Measurements from ENCODE around the gene UBL5. TPM values are rescaled to one million over a fixed set of nuclear protein-coding genes. Genes with fewer than 3 reads are reported as not detected.
A peak's percentile ranks its signal among the peaks of the same experiment; 100 is the strongest.
"Not testable (repeated sequence)": the region's sequence is repeated elsewhere in the genome, so short reads cannot be mapped to it uniquely, and the experiment has no call there.

UBL5 gene
- 206 TPM for total RNA-seq

DNA sequence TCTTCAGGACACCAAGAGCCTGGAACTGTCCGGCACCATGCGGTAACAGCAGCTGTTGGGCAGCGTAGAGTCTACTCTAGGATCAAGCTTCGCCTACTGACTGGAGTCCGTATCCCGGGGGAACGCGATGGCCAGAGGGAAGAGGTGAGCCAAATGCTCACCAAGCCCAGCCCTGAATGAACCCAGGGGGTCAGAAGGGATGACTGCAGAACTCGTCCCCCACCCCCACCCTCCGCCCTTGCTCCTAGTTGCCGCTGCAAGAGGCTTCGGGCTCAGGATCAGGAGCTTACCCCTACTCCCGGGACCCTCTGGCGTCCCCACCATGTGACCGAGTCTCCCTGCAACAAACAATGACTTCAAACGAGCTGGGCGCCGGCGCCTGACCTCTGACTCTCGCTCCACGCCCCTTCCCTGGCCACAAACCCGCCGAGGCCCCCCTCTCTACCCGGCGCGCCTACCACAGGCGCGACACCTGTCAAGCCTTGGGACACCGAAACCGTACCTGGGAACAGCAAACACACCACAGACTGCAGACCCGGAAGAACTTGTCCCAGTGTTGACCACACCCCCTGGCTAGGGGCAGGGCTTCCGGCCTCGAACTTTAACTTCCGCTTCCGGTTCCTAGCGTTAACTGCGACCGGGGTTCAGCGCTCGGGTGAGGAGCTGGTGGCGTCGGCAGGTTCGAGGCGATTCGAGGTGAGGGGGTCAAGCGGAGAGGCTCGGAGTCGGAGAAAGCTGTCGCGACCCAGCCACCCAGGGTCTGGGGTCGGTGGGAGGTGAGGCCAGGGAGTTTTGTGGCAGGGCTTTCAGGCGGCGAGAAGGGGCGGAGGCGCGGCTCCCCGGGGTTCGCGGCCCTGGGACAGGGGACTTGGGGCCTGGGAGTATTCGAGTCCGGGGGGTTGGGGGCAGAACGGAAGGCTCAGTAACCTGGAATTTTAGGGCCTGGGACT is at the start of gene UBL5:
TSS of gene UBL5 (plus strand) at position 630 of the 950 bp plus-strand sequence. CDS start 420 bp downstream, outside the sequence.
- intact Hi-C loops (cut with DNase I) = no loop called here
- peak; percentile 92 for DNase-seq (ENCODE audit: low spot score)
- peak; percentile 98 for ATAC-seq

DNA sequence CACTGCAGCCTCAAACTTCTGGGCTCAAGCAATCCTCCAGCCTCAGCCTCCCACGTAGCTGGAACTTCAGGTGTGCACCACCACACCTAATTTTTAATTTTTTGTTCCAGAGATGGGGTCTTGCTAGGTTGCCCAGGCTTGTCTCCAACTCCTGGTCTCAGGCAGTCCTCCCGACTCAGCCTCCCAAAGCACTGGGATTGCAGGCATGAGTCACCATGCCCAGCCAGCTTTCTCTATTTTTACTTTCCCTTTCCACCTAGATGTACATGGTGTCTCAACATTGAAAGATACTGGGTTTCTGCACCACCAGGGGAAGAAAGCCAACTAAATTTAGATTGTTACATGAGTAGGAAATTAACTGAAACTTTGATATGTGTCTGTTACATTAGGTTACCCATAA is 45.4 kb upstream of the UBL5 start:
- DNase-seq (ENCODE audit: low spot score) = no peak
- no peak for ATAC-seq
- intact Hi-C loops (cut with DNase I) = no loop called here

DNA sequence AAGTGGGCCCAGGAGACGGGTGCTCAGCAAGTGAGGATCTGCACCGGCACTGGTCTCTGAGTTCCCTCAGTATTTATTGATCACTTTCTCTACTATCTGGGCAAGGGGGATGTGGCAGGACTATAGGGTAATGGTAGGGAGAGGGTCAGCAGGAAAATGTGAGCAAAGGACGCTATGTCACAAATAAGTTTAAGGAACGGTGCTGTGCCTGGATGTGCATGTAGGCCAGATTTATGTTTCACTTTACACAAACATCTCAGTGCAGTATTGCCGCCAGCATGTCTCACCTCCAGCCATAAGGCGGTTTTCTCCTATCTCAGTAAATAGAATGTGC is 43.6 kb upstream of the UBL5 start:
- intact Hi-C loops (cut with DNase I); ATAC-seq; DNase-seq (ENCODE audit: low spot score): not testable (repeated sequence)

DNA sequence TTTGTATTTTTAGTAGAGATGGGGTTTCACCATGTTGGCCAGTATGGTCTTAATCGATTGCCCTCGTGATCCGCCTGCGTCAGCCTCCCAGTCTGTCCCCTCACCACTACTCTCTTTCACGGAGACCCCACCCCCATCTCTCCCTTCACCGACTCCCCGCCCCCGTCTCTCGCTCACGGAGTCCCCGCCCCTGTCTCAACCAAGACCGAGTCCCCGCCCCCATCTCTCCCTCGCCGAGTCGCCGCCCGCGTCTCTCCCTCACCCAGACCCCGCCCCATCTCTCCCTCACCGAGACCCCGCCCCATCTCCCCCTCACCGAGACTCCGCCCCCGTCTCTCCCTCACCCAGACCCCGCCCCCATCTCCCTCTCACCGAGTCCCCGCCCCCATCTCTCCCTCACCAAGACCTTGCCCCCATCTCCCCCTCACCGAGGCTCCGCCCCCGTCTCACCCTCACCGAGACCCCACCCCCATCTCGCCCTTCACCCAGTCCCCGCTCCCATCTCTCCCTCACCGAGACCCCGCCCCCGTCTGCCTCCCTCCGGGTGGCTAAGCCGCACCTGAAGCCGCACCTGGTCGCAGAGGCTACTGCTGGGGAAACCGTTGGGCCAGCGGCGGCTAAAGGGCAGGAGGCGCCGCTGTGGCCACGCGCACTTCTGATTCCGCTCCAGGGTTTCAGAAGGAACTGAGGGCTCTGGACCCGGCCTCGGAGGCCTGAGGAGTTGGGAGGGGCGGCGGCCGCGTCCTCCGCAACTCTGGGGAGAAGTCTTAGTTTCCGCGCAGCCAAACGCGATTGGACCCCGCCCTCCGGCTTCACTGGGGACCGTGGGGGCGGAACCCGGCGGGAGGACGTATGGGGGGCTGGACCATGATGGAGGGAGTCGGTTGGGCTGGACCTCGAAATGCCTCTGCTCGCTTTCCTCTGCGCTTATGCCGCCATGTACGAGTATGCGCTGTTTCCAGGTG is 42.1 kb upstream of the UBL5 start:
- peak; percentile 99 for DNase-seq (ENCODE audit: low spot score)
- intact Hi-C loops (cut with DNase I) = no loop called here
- peak; percentile 96 for ATAC-seq

DNA sequence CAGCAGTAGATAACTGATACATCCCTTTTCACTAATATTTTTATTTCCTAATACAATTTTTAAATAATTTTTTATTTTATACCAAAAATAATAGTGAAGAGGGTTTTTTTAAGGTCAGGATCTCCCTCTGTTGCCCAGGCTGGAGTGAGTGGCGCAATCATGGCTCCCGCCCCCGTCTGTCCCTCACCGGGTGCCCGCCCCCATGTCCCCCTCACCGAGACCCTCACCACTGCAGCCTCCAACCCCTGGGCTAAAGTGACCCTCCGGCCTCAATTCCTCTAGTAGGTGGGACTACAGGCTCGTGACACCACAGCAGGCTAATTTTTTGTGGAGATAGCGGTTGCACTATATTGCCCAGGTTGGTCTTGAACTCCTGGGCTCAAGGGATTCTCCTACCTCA is 41.4 kb upstream of the UBL5 start:
- intact Hi-C loops (cut with DNase I) = no loop called here
- ATAC-seq (no peak), DNase-seq (ENCODE audit: low spot score) (no peak)

DNA sequence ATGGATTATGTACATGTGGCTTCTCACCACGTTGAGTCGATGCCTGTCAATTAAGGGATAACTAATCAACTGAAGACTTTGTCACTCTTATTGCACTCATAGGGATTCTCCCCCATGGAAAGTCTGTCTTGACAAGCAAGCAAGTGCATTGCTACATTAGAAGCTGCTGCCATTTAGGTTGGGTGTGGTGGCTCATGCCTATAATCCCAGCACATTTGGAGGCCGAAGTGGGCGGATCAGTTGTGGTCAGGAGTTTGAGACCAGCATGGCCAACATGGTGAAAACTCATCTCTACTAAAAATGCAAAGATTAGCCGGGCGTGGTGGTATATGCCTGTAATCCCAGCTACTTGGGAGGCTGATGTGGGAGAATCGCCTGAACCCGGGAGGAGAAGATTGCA is 40.9 kb upstream of the UBL5 start:
- ATAC-seq (no peak), DNase-seq (ENCODE audit: low spot score) (no peak)
- intact Hi-C loops (cut with DNase I) = no loop called here

DNA sequence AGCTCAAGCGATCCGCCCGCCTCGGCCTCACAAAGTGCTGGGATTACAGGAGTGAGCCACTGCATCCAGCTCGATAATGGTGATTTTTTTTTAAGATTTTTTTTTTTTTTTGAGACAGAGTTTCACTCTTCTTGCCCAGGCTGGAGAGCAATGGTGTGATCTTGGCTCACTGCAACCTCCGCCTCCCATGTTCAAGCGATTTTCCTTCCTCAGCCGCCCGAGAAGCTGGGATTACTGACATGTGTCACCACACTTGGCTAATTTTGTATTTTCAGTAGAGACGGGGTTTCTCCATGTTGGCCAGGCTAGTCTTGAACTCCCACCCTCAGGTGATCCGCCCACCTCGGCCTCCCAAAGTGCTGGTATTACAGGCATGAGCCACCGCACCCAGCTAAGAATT is 39.1 kb upstream of the UBL5 start:
- intact Hi-C loops (cut with DNase I); DNase-seq (ENCODE audit: low spot score): not testable (repeated sequence)

DNA sequence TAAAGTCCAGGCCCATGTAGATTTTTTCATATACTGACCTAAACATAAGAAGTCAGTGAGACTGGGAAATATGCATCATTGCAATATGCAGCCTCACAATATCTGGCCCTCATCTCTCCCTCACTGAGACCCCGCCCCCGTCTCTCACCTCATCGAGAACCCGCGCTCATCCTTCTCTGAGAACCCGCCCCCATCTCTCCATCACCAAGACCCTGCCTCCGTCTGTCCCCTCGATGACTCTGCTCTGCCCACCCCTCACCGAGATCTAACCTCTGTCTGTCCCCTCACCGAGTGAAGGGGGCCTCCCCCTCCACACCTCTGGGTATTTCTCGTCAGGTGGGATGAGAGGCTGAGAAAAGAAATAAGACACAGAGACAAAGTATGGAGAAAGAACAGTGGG is 38.7 kb upstream of the UBL5 start:
- intact Hi-C loops (cut with DNase I) = no loop called here
- no peak for ATAC-seq

More for the DNA sequence above, 39.1 kb upstream of the UBL5 start:
- not testable (repeated sequence) for ATAC-seq

DNA sequence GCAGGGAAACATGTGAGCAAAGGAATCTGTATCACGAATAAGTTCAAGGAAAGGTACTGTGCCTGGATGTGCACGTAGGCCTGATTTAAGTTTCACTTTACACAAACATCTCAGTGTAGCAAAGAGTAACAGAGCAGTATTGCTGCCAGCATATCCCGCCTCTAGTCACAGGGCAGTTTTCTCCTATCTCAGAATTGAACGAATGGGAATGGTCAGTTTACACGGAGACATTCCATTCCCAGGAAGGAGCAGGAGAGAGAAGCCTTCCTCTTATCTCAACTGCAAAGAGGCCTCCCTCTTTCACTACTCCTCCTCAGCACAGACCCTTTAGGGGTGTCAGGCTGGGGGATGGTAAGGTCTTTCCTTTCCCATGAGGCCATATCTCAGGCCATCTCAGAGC is 38.1 kb upstream of the UBL5 start:
- ATAC-seq; intact Hi-C loops (cut with DNase I); DNase-seq (ENCODE audit: low spot score): not testable (repeated sequence)

More for the DNA sequence above, 38.7 kb upstream of the UBL5 start:
- DNase-seq (ENCODE audit: low spot score) = no peak

DNA sequence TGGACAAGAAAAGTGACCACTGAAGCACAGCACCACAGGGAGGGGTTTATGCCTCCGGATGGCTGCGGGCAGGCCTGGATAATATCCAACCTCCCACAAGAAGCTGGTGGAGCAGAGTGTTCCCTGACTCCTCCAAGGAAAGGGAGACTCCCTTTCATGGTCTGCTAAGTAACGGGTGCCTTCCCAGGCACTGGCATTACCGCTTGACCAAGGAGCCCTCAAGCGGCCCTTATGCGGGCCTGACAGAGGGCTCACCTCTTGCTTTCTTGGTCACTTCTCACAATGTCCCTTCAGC is 36.7 kb upstream of the UBL5 start:
- not testable (repeated sequence) for ATAC-seq; DNase-seq (ENCODE audit: low spot score)
- intact Hi-C loops (cut with DNase I) = loop anchor here (10.0 kb wide), 1 partner anchor 166 kb away; the partner anchor contains the start of gene ZNF561

DNA sequence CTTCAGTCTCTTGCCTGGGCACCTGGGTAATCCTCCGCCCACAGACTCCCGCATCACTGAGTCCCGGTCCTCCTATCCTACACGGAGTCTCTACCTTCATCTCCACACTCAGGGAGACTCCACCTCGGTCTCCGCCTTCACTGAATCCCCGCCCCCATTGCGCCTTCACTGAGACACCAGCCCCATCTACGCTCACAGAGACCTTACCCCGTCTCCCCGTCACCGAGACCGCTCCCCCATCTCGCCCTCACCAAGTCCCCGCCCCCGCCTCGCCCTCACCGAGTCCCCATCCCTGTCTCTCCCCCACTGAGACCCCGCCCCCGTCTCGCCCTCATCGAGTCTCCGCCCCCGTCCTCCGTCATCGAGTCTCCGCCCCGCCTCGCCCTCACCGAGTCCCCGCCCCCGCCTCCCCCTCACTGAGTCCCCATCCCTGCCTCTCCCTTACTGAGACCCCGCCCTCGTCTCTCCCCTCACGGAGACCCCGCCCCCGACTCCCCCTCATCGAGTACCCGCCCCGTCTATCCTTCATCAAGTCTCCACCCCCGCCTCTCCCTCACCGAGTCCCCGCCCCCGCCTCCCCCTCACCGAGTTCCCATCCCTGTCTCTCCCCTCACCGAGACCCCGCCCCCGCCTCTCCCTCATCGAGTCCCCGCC is 36.0 kb upstream of the UBL5 start:
- intact Hi-C loops (cut with DNase I) = loop anchor here (10.0 kb wide), 1 partner anchor 167 kb away; the partner anchor contains the start of gene ZNF561
- ATAC-seq = peak; percentile 88
- DNase-seq (ENCODE audit: low spot score) = peak; percentile 98

DNA sequence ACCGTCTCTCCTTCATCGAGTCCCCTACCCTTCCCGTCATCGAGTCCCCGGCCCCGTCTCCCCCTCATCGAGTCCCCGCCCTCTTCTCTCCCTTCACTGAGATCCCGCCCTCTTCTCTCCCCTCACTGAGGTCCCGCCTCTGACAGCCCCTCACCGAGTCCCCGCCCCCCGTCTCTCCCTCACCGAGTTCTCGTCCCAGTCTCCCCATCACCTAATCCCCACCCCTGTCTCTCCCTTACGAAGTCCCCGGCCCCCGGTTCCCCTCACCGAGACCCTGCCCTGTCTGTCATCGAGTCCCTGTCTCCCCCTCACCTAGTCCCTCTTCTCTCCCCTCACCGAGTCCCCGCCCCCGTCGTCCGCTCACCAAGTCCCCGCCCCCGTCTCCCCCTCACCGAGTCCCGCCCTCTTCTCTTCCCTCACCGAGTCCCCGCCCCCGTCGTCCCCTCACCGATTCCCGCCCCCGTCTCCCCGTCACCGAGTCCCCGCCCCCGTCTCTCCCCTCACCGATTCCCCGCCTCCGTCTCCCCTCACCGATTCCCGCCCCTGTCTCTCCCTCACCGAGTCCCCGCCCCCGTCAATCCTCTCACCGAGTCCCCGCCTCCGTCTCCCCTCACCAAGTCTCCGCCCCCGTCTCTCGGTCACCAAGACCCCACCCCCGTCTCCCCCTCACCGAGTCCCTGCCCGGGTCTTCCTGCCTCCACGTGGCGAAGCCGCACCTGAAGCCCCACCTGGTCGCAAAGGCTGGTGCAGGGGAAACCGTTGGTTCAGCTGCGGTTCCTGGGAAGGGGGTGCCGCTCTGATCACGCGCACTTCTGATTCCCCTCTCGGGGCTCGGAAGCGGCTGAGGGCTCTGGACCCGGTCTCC is 35.3 kb upstream of the UBL5 start:
- intact Hi-C loops (cut with DNase I) = loop anchor here (10.0 kb wide), 1 partner anchor 168 kb away; the partner anchor contains the start of gene ZNF561
- DNase-seq (ENCODE audit: low spot score) (peak; percentile 97), ATAC-seq (peak; percentile 88)

DNA sequence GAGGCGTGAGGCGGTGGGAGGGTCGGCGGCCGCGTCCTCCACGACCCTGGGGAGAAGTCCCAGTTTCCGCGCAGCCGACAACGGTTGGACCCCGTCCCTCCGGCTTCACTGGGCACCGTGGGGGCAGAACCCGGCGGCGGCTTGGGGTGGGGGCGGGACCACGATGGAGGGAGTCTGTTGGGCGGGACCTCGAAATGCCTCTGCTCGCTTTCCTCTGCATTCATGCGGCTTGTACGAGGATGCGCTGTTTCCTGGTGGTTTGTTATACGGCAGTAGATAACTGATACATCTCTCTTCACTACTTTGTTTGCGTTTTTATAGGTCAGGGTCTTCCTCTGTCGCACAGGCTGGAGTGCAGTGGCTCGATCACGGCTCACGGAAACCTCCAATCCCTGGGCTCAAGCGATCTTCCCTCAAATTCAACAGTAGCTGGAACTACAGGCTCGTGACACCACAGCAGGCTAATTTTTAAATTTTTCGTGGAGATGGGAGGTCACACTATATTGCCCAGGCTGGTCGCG is 34.6 kb upstream of the UBL5 start:
- peak; percentile 29 for ATAC-seq
- intact Hi-C loops (cut with DNase I) = loop anchor here (10.0 kb wide), 1 partner anchor 168 kb away; the partner anchor contains the start of gene ZNF561

DNA sequence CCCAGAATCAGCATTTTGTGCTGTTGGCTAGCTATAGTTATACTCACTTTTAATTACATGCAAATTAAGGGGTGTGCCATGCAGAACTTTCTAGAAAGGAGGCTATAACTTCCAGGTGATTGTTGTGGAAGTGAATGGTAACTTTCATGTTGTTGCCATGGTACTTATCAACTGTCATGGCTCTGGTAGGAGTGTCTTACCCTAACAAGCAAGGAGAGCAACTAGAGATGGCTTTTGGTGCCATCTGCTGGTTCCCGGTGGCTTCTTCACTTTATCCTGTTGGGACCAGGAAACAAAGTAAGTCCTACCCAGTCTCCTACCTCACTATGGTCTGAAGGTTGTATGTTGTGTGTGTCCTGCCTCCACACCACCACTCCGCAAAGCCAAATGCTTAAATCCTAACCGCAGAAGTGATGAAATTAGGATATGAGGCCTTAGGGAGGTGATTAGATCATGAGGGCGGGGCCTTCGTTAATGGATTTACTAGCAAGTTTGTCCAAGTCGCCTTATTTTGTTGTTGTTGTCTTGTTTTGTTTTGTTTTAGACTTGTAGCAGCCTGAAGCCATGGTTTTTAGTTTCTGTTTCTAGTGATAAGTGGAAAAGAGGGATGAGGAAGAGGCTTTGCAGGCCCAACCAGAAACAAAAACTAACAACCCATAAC is 31.5 kb upstream of the UBL5 start:
- intact Hi-C loops (cut with DNase I) = loop anchor here (10.0 kb wide), 1 partner anchor 171 kb away; the partner anchor contains the start of gene ZNF561
- DNase-seq (ENCODE audit: low spot score) (peak; percentile 87), ATAC-seq (peak; percentile 25)

More for the DNA sequence above, 34.6 kb upstream of the UBL5 start:
- DNase-seq (ENCODE audit: low spot score) = peak; percentile 84

DNA sequence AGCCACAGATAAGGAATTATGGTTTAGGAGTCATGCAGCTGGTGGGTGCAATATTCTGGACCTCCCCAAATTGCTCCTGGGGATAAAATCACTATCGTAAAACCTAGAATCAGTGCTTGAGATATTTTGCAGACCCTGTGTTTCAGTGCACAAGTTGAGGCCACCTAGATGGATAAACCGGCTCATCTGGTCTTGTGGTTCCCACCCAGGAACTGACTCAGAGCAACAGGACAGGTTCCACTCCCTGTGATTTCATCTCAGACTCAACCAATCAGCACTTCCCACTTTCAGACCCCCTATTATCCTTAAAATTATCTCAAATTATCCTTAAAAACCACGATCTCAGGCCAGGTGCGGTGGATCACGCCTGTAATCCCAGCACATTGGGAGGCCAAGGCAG is 29.8 kb upstream of the UBL5 start:
- DNase-seq (ENCODE audit: low spot score) (no peak), ATAC-seq (no peak)
- intact Hi-C loops (cut with DNase I) = loop anchor here (10.0 kb wide), 1 partner anchor 173 kb away; the partner anchor contains the start of gene ZNF561

DNA sequence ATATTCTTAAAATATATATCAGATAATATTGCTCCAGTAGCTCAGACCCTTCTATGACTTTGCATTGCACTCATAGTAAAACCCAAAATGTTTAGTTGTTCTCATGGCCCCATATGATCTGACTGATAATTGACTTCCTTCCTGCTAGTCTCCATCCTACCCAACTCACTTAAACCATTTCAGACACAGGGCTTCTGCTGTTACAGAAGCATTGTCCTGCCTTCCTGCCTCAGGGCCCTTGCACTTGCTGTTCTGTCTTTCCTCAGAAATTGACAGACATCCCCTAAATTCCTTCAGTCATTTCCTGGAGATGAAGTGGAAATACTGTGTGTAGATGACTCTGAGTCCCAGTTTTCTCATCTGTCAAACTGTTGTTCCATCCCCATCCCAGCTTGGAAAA is 28.6 kb upstream of the UBL5 start:
- no peak for ATAC-seq
- no peak for DNase-seq (ENCODE audit: low spot score)
- intact Hi-C loops (cut with DNase I) = loop anchor here (10.0 kb wide), 1 partner anchor 174 kb away; the partner anchor contains the start of gene ZNF561

DNA sequence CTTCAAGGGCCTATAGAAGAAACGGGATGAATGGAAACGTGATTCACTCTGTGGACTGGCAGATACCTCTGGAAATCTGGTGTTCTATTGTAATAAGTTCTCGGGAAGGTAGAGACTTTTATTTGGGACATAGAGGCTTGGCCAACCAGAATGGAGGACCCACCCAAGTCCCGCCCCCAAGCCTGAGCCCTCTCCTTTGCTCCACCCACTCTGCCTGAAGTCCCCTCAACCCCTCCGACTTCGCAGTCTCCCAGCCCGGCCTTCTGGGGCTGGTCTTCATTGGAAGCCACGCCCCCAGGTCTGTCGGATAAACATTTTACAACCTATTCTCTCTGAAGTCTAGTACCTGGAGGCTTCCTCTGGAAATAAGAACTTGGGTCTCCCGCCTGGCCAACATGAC is 25.7 kb upstream of the UBL5 start:
- intact Hi-C loops (cut with DNase I) = no loop called here
- no peak for ATAC-seq
- no peak for DNase-seq (ENCODE audit: low spot score)
